Stomach (tissue), 9 donors: Measurements from ENCODE around the gene TAC3. TPM values are rescaled to one million over a fixed set of nuclear protein-coding genes. Genes with fewer than 3 reads are reported as not detected.
A peak's percentile ranks its signal among the peaks of the same experiment; 100 is the strongest.

Experiments used
- DNase-seq, 2 donors: peaks; one replicate each; pipeline versions ENCODE4 v3.0.0 to v3.0.0-alpha.2; 2013 to 2019
- H3K27ac ChIP-seq, 5 donors: fragments of 200-600 bp in 4 of 5; sonication (generic) in 4 of 5; one replicate each; pipeline ENCODE4 v1.5.1; 2013 to 2019; ENCODE audit warnings: mild to moderate bottlenecking in 1 of 5, moderate library complexity in 1 of 5
- H3K27me3 ChIP-seq, 3 donors: fragments of 200-600 bp; sonication (generic); one replicate each; pipeline ENCODE4 v1.5.1; 2017 to 2019; ENCODE audit warnings: mixed run types in 1 of 3
- H3K36me3 ChIP-seq, 4 donors: fragments of 200-600 bp; sonication (generic); 1 replicate in 3 of 4; 2 replicates in 1 of 4; pipeline ENCODE4 v1.5.1; 2016 to 2019
- H3K4me1 ChIP-seq, 4 donors: fragments of 200-600 bp; sonication (generic); one replicate each; pipeline ENCODE4 v1.5.1; 2016 to 2019
- H3K4me3 ChIP-seq, 4 donors: fragments of 200-600 bp; sonication (generic) in 3 of 4; one replicate each; pipeline ENCODE4 v1.5.1; 2016 to 2019; ENCODE audit warnings: mild to moderate bottlenecking in 1 of 4
- H3K9me3 ChIP-seq, 4 donors: fragments of 200-600 bp; sonication (generic); one replicate each; pipeline ENCODE4 v1.5.1; 2016 to 2019
- EP300 ChIP-seq: sonication (generic); formaldehyde crosslinking; IDR thresholded peaks from one replicate; pipeline ENCODE4 v1.6.1; 2017; ENCODE audit warnings: antibody characterized with exemption
- POLR2A ChIP-seq, 4 donors: fragments of 450-650 bp; IDR thresholded peaks; one replicate each; pipeline ENCODE4 v1.6.1; 2016; ENCODE audit warnings: antibody characterized with exemption in 4 of 4, control low read depth in 2 of 4, mild to moderate bottlenecking in 1 of 4, moderate library complexity in 1 of 4
- POLR2AphosphoS5 ChIP-seq, 3 donors: sonication (generic); formaldehyde crosslinking; IDR thresholded peaks; one replicate each; pipeline ENCODE4 v1.6.1; 2016; ENCODE audit warnings: antibody characterized with exemption in 3 of 3
- WGBS, 5 donors: extraction: QIAGEN DNeasy Blood & Tissue Kit in 3 of 5; methylation state at CpG; one replicate each; pipeline versions ENCODE4 v1.1.5 to v1.1.7; 2013 to 2018; 5-methylcytosine and 5-hydroxymethylcytosine counted together
- intact Hi-C: fragments of 100-400 bp; cut with DNase I; formaldehyde crosslinking; loops from one replicate; pipeline ENCODE4 v1.15.1; 2023; ENCODE audit warnings: low total_unique reads
- polyA plus RNA-seq, 3 donors: library from polyadenylated mRNA; stranded (reverse); fragments of 200-250 nt; gene quantifications; one replicate each; pipeline ENCODE4 v1.2.3, GENCODE V29; 2013
- total RNA-seq, 5 donors: library from RNA; depleted of rRNA; stranded (reverse); fragments of >200 nt; gene quantifications; one replicate each; pipeline versions ENCODE4 v1.1.0 to v1.2.3, GENCODE V29; 2014 to 2016
- TF ChIP-seq, protein P1 (sequence below), 7 experiments: fragments of 450-650 bp in 4 of 7; fragments of 200-600 bp in 3 of 7; sonication (generic) in 3 of 7; IDR thresholded peaks; one replicate each; pipeline ENCODE4 v1.5.1; 2016 to 2019; ENCODE audit warnings: antibody characterized with exemption in 7 of 7, control low read depth in 2 of 7, mild to moderate bottlenecking in 1 of 7
- donor health status: healthy with polysubstance abuse.
- donor health status: Bipolar disorder and iron deficiency.
- donor health status: healthy.

TAC3 gene
- total and polyA plus RNA-seq, 8 donors = 0.62 to 19.8 (median 2.0) TPM; not detected in 3

DNA sequence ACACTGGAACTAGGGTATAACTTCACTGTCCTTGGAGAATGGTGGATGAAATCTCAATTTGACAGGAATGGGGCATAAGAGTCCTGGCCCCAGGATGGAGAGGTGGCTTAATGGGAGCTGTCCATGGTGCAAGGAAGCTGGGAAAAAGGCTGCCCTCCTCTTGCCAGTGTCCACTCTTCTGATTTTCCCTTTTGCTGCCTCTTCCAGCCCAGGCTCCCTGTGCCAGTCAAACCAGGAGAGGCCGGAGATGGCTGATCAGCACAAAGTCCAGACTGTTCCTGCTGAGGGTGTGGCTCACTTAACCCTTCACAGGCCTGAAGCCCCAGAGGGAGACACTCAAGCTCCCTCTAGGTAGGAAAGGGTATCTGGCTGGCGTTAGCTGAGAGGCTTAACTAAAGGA is 33.6 kb upstream of the TAC3 start, which contains the start of gene MYO1A:
Gene MYO1A (minus strand): TSS at position 240 of the 400 bp plus-strand sequence. CDS start 1,806 bp downstream, outside the sequence.
- Histone ChIP-seq H3K27ac (peak within 1 kb of the TSS in 2 of 5 donors; percentile 10 to 25), H3K36me3 (no peaks in the 10 kb centered on the region)
- peak; percentile 34 to 58 for DNase-seq

DNA sequence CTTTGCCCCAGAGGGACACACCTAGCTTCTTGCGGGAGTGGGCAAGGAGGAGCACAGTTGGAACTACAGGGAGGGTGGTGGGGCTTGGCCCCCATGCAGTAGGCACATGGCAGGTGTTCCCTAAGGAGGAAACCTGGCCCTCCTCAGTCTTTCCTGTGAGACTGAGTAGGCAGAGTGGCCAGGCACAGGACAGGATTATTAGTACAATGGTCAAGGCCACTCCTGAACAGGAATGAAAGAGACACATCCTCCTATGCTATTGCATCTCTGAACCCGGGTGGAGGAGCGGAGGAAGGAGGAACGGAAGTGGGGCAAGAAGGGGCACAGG is 32.8 kb upstream of the TAC3 start:
- Histone ChIP-seq H3K4me1 (peaks cover 0 to 34% (median 5%) of the 10 kb centered on the region in 4 donors), H3K27ac (no peak overlapping the region), H3K36me3 (no peaks in the 10 kb centered on the region), H3K4me3 (peak overlapping the region in 2 of 4 donors; percentile 5 to 22), H3K9me3 (no peaks in the 10 kb centered on the region), H3K27me3 (no peaks in the 10 kb centered on the region)
- intact Hi-C loops = no loop called here
- peak in 1 of 2 donors; percentile 47 for DNase-seq
- 52 to 74% (median 63%) methylated on average over 4 of the region's 4 CpGs for WGBS, 5 donors
- TF ChIP-seq POLR2AphosphoS5 (IDR thresholded peaks at IDR 0.05) (no peak), EP300 (no peak), POLR2A (IDR thresholded peaks at IDR 0.05) (no peak)
- TF ChIP-seq, protein P1, sequence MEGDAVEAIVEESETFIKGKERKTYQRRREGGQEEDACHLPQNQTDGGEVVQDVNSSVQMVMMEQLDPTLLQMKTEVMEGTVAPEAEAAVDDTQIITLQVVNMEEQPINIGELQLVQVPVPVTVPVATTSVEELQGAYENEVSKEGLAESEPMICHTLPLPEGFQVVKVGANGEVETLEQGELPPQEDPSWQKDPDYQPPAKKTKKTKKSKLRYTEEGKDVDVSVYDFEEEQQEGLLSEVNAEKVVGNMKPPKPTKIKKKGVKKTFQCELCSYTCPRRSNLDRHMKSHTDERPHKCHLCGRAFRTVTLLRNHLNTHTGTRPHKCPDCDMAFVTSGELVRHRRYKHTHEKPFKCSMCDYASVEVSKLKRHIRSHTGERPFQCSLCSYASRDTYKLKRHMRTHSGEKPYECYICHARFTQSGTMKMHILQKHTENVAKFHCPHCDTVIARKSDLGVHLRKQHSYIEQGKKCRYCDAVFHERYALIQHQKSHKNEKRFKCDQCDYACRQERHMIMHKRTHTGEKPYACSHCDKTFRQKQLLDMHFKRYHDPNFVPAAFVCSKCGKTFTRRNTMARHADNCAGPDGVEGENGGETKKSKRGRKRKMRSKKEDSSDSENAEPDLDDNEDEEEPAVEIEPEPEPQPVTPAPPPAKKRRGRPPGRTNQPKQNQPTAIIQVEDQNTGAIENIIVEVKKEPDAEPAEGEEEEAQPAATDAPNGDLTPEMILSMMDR (IDR thresholded peaks at IDR 0.05) = no peak

More for the DNA sequence above, 33.6 kb upstream of the TAC3 start, which contains the start of gene MYO1A:
- Histone ChIP-seq H3K27me3 (no peaks in the 10 kb centered on the region), H3K4me3 (peak within 1 kb of the TSS in 3 of 4 donors; percentile 5 to 22 (median 5)), H3K4me1 (peaks cover 0 to 34% (median 5%) of the 10 kb centered on the region in 4 donors), H3K9me3 (no peaks in the 10 kb centered on the region)
- no peak for TF ChIP-seq POLR2A (IDR thresholded peaks at IDR 0.05)
- TF ChIP-seq POLR2AphosphoS5 (IDR thresholded peaks at IDR 0.05) = peak in 1 of 3 donors; percentile 19
- TF ChIP-seq, protein P1 (IDR thresholded peaks at IDR 0.05) = no peak
- no peak for TF ChIP-seq EP300
- intact Hi-C loops = no loop called here
- WGBS, 5 donors = 33 to 55% (median 40%) methylated on average over 2 of the region's 2 CpGs

DNA sequence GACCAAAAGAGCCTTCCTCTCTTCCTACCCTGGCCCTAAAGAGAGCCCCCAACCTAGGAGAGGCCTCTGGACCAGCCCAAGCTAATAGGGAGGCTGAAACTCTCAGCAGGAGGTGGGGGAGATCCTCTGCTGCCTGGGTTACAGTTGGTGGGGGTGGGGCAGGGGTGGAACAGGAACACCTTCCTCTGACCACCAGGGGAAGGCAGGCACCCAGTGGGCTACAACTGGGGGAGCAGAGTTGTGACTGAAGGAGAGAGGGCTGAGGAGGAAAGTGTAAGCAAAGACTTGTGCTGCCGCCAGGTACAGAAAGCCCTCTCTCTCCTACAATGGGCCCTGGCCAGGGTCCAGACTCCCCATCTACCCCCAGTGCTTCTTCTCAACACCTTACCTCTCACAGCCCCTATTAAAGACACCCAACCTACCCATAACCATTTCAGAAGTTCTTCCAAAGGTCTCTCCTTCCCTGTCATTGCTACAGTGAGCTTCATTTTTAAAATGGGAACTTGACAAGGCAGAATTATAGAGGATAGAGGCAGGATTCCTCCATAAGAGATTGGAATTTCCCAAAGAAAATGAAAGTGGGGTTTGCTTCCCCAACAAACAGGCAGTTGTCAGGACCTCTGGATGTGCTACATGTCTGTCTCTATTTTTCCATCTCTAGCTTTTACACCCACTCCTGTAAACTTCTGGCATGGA is 32.2 kb upstream of the TAC3 start:
- Histone ChIP-seq H3K36me3 (no peaks in the 10 kb centered on the region), H3K27ac (no peak overlapping the region), H3K27me3 (no peaks in the 10 kb centered on the region), H3K4me1 (peaks cover 0 to 34% (median 5%) of the 10 kb centered on the region in 4 donors), H3K4me3 (peak overlapping the region in 2 of 4 donors; percentile 5 to 22), H3K9me3 (no peaks in the 10 kb centered on the region)
- DNase-seq = no peak
- no peak for TF ChIP-seq POLR2AphosphoS5 (IDR thresholded peaks at IDR 0.05)
- TF ChIP-seq, protein P1 (IDR thresholded peaks at IDR 0.05) = no peak
- TF ChIP-seq POLR2A (IDR thresholded peaks at IDR 0.05) = no peak
- 54 to 80% (median 74%) methylated on average over 1 of the region's 1 CpG for WGBS, 5 donors
- intact Hi-C loops = no loop called here

DNA sequence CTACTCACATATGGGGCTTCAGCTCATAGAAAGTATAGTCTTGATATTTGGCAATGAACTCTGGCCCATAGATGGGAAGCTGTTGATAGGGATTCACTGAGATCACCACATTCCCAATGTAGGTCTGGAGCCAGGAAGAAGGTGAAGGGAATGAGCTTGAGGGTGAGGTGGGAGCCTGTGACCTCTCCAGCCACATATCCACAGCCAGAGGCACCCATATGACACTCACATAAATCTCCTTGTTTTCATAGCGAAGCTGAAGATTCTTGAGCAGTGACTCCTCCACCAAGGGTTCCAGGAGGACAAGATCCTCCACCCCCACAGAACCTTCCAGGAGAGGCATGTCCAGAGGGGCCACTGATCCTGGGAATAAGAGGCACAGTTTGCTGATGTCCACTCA is 31.7 kb upstream of the TAC3 start:
- no peak overlapping the region for H3K4me3 ChIP-seq
- no peak for TF ChIP-seq POLR2A (IDR thresholded peaks at IDR 0.05)
- no peak for TF ChIP-seq POLR2AphosphoS5 (IDR thresholded peaks at IDR 0.05)
- TF ChIP-seq, protein P1 (IDR thresholded peaks at IDR 0.05) = no peak
- no peak for TF ChIP-seq EP300
- intact Hi-C loops = no loop called here
- H3K36me3 ChIP-seq = peaks cover 0 to under 1% (median 0%) of the 10 kb centered on the region in 4 donors
- no peak overlapping the region for H3K27ac ChIP-seq
- no peak for DNase-seq
- H3K4me1 ChIP-seq = peaks cover 0 to 34% (median 5%) of the 10 kb centered on the region in 4 donors
- peaks cover 0 to 5% (median 0%) of the 10 kb centered on the region in 3 donors for H3K27me3 ChIP-seq
- H3K9me3 ChIP-seq = no peaks in the 10 kb centered on the region
- WGBS, 5 donors = 53 to 100% (median 83%) methylated on average over 1 of the region's 1 CpG
